ENCODE measurements around the gene CD1D.

DNA sequence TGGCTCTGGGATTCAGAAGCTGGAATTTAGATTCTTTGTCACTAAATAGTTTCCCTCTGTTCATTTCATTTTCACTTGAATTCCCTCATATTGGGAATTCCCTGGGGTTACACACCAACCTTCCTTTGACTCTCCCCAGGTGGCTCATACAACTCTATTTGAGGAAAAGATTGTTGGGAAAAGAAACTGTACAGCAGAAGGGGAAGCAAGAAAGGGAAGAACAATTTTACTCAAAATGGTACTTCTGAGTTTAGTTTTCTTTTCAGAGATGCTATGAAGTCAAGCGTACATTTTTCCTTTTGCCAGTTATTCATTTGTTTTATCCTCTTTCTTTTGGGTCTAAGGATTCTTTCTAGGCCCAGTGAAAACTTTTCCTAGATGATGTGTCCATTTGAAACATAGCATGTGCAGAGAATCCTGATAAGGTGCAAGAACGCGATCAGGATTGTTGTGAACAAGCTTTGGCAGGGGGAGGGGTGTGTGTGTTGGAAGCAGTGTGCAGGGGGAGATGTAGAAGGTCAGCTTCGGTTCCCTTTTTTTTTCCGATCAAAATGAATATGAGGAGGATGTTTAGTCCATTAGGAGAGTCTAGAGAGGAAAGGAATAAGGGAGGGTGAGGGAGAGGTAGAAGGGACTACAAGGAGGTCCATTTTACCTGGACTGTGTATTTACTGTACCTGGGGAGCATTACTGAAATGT, 26.8 kb upstream of the CD1D start:
- TF ChIP-seq, protein P1, sequence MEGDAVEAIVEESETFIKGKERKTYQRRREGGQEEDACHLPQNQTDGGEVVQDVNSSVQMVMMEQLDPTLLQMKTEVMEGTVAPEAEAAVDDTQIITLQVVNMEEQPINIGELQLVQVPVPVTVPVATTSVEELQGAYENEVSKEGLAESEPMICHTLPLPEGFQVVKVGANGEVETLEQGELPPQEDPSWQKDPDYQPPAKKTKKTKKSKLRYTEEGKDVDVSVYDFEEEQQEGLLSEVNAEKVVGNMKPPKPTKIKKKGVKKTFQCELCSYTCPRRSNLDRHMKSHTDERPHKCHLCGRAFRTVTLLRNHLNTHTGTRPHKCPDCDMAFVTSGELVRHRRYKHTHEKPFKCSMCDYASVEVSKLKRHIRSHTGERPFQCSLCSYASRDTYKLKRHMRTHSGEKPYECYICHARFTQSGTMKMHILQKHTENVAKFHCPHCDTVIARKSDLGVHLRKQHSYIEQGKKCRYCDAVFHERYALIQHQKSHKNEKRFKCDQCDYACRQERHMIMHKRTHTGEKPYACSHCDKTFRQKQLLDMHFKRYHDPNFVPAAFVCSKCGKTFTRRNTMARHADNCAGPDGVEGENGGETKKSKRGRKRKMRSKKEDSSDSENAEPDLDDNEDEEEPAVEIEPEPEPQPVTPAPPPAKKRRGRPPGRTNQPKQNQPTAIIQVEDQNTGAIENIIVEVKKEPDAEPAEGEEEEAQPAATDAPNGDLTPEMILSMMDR (IDR thresholded peaks at IDR 0.05; ENCODE audit: insufficient read depth, low read length, poor library complexity, severe bottlenecking): no peak
- TF ChIP-seq EZH2phosphoT487 (conservative IDR thresholded peaks at IDR 0.05; ENCODE audit: low read length): no peak

Data from SU-DHL-6 (cell line).